HG03280 (cell line): Measurements from ENCODE around the gene MRPS18A.

Experiments used
- ATAC-seq: cut with Tn5 transposase; IDR thresholded peaks from one replicate; pipeline ENCODE4 v1.9.1; 2021; ENCODE audit warnings: mild to moderate bottlenecking, moderate library complexity; ENCODE audit not compliant: unreplicated experiment

The MRPS18A gene

DNA sequence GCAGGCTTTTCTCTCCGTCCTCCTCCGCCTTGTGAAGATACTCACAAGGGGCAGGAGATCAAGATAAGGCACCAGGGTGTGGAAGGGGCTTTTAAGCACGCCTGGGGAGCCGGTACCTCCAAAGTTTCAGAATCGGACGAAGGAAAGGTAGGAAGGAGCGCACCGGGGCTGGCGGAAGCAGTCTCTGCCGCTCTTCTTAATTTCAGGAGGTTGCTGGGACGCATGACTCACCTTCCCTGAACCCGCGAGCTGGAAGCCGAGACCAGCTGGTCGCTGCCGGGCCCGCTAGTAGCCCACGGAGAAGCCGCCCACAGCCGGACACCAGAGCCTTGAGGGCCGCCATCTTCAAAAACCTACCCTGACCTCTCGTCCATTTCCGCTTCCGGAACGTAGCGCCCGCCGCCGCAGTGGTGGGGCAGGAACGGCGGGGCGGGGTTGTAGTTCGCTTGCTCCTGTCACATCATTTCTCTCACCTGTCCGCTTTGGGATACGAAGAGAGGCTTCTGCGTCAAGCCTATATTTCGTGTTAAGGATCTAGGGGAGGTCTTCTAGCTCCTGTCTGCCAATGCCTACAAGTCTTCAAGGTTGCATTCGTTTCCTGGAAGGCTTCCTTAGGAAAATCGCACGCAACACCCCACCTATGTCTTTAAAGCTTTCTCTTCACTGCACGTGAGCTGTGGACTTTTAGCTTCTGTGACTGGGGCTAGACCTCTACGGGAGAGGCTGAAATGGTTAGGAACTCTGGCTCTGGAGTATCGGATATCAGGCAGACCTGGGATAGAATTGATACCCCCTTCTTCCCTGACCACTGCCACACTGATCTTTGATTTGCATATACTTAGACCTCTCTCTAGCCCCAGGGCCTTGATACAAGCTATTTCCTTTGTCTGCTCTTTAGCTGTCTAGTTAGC is at the start of gene MRPS18A:
Gene MRPS18A (minus strand): TSS at position 355 of the 911 bp plus-strand sequence. CDS start 12 bp downstream, at position 343.
- ATAC-seq = peak; percentile 88

DNA sequence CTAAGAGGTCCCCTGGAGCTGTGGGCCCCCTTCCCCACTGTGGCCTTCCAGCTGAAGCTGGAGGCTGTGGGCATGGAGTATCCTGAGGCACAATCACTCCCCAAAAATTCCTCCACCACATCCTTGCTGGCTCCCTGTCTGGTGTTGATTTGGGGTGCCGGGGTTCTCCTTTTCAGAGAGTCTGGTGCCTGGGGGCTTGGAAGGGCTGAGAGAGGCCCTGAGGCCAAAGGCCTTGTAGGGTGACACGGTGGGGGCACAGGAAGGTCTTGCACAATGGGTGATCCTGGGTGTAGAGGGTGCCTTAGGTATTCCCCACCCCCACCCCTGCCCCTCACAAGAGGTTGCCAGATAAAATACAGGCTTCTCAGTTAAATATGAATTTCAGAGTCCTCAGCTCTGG is 49.3 kb upstream of the MRPS18A start:
- no peak for ATAC-seq

DNA sequence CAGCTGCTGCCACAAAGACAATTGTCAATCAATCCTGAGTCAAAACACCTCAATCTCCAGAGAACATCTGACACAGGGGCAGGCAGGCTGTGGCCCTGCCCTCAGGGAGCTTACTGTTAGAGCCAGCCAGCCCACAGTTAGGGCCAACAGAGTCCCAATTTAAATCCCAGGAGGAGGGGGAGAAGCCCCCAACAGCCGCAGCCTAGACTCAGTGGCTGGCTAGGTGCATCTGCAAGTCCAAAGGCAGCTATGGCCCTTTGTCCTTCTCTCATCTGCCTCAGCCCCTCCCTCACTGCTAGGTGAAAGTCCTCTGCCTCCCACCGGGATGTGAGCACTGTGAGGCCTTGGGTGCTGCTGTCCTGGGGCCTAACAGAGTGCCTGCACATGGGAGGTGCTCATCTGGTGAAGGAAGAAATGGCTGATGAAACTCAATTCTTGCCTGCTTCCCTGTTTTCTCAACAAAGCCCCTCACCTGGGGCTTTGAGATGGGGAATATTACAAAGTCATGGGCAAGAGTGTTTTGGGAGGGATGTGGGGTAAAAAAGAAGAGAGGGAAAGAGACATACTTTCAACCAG is 48.7 kb upstream of the MRPS18A start:
- no peak for ATAC-seq

DNA sequence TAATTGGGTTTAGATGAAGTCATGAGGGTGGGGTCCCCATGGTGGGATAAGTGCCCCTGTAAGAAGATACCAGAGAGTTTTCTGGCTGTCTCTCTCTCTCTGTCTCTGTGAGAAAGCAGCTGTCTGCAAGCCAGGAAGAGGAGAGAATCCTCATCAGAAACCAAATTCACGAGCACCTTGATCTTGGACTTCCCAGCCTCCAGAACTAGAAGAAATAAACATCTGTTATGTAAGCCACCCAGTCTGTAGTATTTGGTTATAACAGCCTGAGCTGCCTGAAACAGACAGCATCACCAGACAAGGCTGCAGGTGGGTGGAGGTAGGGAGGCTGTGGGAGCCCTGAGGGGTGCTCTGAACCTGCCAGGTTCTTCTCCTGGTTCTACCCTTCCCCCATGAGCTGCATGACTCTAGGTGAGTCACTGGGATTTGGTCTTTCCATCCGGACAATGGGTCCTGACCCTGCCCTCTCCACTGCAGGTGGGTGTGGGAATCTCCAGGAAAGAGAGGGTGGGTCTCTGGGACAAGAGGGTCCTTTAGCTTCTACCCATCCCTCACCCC is 48.1 kb upstream of the MRPS18A start:
- no peak for ATAC-seq

DNA sequence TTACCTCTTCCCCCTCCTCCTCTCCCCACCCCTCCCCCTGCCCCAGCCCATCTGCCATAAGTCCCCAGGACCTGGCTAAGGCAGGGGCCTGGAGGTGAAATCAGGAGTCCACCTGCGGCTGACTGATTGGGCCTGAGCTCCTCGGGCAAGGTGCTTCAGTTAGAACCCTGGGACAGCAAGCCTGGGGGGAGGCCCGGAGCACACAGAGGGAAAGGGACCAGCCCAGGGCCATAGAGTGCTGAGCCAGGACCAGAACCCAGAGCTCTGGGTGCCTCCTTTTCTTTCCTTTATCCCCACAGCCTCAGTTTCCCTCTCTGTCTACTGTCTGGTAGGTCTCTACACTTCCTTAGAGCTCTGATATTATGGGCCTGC is 46.7 kb upstream of the MRPS18A start:
- ATAC-seq = no peak

DNA sequence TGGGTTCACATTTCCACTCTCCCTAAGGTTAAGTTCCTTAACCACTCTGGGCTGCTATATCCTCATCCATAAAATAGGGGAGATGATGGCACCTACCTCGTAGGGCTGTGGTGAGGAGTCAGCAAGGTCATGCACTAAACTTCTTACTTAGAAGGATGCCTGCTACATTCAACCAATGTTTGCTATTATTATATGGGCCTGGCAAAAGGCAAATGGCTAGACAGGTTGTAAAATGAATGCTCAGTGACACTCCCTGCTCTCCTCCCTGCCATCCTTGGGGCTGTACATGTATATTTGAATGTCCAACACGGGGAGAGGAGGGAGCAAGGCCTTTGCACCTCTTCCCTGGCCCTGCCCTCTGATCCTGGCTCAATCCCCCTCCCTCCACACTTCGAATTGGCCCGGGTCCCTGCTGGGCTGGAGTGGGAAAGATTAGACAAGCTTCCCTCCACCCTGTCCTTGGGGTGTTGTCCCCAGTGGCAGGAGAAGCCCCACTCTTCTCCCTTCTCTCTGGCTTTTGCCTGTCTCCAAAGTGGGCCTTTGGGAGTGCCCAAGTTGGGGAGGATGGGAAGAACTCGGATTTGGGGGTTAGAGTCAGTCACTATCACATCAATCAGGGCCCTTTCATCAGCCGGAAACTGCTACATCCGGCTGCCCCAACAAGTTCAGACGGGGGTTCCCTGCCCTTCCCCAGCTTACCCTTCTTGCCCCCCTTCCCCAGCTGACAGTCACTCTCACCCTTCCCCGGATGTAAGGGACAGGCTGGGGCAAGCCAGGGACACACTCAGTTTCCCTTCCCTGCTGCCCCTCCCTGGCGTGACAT is 46.1 kb upstream of the MRPS18A start:
- no peak for ATAC-seq

DNA sequence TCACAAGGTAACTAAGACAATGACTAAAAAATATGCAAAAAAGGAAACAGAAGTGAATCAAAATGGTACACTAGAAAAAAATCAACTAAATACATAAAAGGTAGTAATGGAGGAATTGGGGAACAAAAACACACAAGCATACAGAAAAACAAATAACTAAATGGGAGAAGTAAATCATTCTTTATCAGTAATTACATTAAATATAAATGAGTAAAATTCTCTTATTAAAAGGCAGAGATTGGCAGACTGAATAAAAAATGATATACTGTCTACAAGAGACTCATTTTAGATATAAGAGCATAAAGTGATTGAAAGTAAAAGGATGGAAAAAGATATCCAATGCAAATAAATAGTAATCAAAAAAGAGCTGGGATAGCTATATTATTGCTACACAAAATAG is 43.0 kb upstream of the MRPS18A start:
- no peak for ATAC-seq

DNA sequence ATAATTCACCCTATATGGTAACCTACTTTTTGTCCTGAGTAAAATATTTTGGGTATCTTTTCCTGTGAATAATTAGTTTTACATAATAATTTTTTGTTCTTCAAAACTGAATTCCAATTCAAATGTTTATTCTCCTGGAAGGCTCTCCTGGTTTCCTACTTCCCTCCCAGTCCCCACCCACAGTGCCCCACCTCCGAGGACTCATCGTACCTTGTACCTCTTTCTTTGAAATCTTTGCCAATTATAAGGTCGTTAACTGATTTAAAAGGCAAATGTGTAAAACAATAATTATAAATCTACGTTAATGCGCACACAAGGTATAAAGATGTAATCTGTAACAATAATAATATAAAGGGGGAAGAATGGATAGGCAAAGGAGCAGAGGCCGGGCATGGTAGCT is 41.9 kb upstream of the MRPS18A start:
- no peak for ATAC-seq

DNA sequence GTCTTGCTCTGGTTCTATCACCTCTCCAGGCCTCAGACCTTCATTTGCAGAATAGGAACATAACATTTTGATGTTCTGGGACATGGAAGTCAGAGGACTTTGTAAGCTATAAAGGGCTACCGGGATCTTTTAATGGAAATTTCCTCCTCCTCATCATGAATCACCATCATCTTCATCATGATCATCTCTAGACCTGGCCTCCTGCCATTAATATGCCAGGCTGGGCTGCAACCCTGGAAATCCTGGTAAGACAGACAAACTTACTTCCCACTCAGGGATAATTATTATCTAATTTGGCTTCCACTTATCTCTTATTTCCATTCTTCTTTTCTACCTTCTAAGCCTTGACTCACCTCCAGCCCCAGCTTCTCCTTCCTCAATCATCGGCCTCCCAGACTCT is 41.0 kb upstream of the MRPS18A start:
- no peak for ATAC-seq

DNA sequence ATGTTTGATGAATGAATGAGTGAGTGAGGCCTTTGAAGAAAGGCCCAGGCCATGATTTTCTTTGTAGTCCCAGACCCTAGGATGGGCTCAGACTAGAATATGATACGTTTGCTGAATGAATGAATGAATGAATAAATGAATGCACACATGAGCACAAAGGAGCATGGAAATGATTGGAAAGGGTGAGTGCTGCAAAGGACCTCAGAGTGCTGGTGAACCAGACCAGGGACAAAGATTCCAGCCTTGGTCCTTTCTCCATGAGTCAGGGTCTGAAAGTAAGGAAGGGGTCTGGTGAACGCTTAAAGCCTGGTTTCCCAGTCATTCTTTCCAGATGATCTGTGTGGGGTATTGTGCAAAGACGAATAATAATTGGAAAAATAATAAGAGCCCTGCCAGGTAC is 40.0 kb upstream of the MRPS18A start:
- no peak for ATAC-seq

DNA sequence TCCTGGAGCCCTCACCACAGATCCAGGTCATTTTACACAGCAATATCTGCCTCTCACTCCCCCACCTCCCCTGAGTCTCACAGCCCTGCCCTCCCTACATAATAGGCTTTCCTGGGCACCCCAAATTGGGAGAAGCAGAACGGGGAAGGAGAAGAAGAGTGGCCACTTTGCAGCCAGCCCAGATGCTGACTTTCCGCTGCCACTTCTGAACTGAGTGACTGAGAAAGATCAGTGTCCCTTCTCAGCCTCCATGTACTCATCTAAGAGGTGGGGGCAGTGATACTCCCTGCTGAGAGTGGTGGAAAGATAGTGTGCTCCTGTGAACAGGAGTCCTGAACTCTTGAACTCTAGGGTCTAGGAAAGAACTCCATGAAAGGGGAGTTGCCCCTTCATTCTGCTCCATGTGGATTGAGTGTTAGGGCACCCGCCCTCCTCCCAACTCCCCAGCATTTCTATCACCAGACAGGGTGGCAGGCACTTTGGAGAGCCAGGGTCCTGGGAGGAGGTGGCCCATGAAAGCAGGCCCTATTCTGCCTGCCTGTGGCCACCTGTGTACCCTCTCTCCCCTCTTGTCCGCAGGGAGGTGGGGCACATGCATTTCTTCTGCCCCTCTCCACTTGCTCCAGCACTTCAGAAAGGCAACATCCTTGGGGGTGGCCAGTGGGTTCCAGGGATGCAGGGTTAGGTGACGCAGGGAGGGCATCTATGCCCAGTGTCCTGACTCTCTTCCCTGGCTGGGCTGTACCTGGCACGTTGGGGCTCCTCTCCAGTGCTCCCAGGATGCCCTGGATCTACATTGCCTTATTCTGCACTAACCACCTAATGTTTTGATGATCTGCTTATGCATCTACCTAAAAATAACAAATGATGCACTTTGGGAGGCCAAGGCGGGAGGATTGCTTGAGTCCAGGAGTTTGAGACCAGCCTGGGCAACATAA is 38.3 kb upstream of the MRPS18A start:
- ATAC-seq = no peak

DNA sequence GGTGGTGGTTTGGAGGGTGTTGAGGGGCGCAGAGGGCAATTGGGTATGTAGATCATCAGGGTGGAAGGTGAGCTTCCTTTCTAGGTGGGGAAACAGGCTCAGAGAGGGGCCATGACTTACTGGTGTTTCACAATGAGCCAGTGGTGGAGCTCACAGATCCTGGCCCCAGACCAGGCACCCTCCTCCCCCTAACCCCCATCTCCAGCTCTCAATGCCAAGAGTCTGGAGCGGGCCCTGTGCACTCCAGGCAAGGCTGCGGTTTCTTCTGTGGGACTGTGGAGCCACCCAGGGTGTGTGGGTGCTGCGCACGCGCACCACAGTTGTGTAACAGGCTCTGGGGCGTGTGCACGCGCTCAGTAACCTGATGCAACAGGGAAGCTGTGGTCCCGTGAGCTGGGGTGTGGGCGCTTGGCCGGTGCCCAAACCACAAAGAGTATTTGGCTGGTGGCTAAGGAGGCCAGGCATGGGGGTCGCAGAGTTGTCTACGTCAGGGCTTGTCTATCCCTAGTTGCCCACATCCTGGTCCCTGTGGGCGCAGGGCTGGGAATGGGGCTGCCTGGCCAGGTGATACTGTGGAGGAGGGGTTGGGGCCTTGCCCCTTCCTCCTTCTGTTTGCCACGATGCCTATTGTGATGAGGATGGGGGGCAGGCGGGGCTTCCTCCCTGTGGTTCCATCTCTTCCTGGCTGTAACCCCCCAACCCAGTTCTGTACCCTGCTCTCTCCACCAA is 37.5 kb upstream of the MRPS18A start:
- ATAC-seq = peak; percentile 67

DNA sequence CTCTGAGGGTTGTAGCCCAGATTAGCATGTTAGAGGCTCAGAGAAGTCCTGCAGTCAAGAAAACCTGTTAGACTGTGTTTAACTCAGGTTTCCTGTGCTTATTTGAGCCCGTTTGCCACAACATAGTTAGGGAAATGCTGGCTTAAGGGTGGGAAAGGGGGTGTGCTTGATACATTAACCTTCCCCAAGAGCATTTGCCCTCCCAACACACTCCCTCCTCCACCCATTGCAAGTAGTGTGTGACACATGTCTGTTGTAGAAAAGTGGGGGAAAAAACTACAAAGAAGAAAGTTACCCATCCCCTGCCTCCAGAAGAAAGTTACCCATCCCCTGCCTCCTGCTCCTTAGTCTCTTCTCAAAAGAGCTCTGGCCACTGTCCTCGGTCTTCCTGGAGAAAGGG is 36.8 kb upstream of the MRPS18A start:
- ATAC-seq = no peak

DNA sequence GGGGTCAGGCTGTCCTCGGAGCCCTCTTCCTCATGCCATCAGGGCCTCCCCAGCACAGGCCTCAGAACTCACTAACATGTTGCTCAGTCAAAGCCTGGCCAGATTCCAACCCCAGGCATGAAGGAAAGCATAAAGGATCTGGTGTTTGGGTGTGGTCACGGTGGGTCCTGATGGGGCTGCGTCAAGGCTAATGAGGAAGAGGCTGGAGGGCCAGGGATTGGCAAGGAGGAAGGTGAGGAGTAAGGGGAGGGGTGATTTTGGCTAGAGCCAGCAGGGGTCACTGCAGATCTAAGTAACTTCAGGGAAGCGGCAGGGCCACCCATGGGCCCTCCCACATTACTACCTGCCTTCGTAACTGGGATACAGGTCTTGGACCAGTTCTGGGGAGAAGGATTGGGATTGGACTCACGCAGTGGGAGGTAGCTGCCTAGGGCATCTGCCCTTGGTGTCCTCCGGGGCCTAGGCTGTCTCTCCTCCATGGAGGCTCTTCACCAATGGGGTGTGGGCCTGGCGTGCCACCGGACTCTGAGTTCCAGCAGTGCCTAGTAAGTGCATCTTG is 36.2 kb upstream of the MRPS18A start:
- peak; percentile 72 for ATAC-seq

DNA sequence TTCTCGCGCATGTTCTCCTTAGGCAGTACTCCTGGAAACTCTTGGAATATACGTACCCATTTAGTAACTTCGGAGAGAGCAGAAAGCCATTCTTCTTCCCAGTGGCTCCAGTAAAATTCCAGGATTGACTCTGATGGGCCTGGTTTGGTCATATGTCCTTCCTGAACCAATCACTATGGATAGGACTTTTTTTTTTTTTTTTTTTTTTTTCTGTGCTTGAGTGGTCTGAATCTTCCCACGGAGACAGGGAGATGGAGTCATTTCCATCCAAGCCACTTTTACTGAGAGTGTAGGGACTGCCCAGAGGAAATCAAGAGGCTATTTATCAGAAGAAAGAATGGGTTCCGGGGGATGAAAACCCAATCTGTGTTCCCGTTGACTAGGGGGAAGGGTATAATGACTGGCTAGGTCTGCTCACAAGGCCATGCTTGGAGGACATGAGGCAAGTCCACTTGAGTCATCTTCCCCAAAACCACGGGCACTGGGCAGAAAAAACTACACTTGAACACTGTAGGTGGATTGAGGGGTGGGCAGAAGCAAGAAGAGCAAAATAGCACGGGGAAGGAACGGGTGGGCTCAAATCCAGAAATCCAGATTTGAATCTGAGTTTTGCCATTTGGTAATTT is 35.4 kb upstream of the MRPS18A start:
- ATAC-seq = no peak

DNA sequence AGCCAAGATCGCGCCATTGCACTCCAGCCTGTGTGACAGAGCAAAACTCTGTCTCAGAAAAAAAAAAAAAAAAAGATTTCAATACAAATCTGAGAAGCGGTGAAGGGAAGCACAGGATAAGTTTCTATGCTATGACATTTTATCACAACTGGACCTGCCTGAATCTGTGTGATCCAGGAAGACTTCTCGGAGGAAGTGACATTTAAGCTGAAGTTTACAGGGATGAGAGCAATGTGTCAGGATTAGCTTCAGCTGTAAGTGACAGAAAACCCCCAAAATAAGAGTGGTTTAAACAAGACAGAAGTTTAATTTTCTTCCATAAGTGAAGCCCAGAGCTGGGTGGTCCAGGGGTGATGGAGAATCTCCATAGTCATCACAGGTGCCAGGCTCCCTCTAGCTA is 33.4 kb upstream of the MRPS18A start:
- no peak for ATAC-seq

DNA sequence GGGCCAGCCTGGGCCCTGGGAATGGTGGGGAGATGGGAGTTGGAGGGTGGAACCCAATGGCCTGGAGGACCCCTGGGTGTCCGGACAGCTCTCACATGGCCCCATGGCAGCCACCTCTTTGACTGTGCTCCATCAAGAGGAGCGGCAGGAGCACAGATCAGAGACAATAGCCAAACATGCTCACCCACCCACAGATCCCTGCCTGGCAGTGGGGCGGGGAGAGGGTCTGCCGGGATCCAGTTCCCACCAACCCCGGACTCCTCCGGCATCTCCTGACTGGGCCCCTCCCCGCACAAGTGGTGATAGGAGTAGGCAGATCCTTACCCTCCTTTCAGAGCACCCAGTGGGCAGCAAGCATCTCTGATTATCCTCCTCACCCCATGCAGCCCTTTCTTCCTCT is 31.9 kb upstream of the MRPS18A start:
- no peak for ATAC-seq

DNA sequence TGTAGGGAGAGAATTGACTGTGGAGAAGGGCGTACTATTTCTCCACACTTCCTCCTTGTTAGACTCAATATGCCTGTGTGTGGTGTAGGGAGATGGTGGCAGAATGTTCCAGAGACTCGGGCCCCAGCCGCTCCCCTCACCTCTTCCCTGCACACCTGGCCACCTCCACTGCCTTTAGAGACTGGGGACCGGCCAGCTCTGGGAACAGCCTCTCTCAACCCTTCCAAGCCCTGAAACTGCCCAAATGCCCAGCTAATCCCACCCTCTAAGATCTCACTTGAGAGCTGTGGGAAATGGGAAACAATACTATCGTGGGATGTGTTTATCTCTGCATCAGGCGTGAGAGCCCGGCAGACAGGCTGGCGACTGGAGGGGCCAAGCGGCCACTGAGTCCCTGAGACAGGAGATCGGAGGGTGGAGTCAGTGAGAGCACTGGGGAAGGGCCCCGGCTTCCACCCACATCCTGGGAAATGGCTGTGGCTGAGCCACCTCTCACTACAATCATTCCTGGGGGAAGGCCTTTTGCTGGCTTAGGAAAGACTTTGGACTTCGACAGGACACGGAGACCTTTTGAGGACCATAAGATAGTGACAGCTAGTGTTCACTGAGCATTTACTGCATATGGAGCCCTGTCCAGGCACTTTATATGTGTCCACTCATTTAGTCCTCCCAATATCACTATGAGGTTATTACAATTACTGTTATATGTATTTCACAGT is 31.0 kb upstream of the MRPS18A start:
- ATAC-seq = no peak
